T-helper 2 cell (primary cell): ENCODE measurements around the gene EHBP1.

Experiments used
- DNase-seq, 5 experiments: peaks; one replicate each; pipeline versions ENCODE4 v3.0.0 to v3.0.0-alpha.2; 2012 to 2022

Gene EHBP1

DNA sequence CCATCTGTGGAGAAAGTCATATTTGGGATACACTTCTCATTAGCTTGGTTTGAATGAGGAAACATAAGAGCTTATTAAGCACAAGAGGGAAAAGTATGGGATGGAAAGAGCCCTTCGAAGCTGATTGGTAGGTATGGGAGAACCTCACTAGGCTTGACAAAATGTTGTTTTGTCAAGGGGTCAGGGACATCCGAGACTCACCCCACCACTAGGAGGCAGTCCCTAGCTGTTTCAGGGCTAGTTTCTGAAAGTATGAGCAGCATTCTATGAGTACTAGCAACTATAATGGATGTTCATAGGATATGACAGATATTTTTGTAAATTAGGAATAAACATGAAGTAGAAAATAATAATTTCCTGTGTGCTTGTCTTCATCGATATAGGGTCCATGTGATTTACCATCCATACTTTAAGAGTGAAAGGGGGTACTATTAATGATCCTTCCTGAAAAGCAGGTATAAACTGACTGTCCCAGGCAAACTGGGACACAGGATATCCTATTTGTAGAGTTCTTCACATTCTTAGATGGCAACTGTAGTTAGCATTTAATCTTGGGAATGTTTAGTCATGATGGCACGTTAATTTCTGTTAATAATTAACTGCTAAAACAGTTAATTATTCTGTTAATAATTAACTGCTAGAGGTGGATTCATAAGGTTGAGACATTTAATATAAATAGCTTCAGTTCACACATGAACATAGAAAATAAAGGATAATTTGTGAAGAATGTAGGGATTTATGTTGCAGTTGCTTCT lies 373.5 kb downstream of the EHBP1 start:
- no peak for DNase-seq

GRCh38 chr2:63081404-63081803 lies 375.9 kb downstream of the EHBP1 start:
- DNase-seq = no peak

- DNase-seq = no peak
These were observed 381.2 kb downstream of the EHBP1 start for GRCh38 chr2:63086687-63087086.

GRCh38 chr2:63092401-63092800 lies 386.9 kb downstream of the EHBP1 start:
- no peak for DNase-seq

GRCh38 chr2:63092857-63093256 lies 387.3 kb downstream of the EHBP1 start:
- no peak for DNase-seq

- DNase-seq = no peak
These were observed 388.0 kb downstream of the EHBP1 start for GRCh38 chr2:63093502-63093901.
